GM13977 (cell line): Measurements from ENCODE around the gene SVOPL.

Source experiments
- DNase-seq: peaks from one replicate; pipeline ENCODE4 v3.0.0; 2012; ENCODE audit warnings: low spot score
- in situ Hi-C: fragments of 300-500 bp; cut with MboI; formaldehyde crosslinking; loops from one replicate; pipeline ENCODE4 v1.12.0; 2022; ENCODE audit warnings: low sequenced_read_pairs, low pct_unique_long_range_greater_than_20kb, mixed read lengths, inconsistent platforms; ENCODE audit not compliant: unreplicated experiment
- TF ChIP-seq, protein P1 (sequence below): IDR thresholded peaks from 2 replicates; pipeline ENCODE4 v1.5.1; 2012; ENCODE audit warnings: mild to moderate bottlenecking, control low read depth; ENCODE audit not compliant: insufficient read depth; ENCODE audit errors: extremely low read depth, missing control alignments

The SVOPL gene

DNA sequence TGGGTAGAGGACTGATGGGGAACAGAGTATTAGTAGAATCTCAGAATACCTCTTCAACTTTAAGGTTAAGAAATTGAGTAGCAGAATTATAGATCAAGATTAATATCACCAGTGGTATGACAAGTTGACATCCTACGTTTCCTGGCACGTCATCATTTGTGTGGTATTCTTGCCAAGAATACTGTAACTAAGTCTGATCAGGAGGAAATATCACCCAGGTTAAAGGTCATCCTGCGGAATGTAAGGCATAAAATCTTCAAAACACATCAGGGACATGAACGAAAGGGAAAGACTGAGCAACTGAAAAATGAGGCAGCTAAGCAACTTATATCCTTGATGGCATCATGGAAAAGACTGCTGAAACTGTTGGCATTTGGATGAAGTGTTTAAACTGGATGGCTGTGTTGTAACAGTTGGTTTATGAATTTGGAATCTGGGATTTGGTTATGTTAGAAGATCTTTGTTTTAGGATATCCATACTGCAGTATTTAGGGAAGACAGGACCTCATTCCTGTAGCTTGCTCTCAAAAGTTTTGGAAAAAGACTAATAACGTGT lies 155.0 kb downstream of the SVOPL start:
- DNase-seq, result no peak
- TF ChIP-seq, protein P1, sequence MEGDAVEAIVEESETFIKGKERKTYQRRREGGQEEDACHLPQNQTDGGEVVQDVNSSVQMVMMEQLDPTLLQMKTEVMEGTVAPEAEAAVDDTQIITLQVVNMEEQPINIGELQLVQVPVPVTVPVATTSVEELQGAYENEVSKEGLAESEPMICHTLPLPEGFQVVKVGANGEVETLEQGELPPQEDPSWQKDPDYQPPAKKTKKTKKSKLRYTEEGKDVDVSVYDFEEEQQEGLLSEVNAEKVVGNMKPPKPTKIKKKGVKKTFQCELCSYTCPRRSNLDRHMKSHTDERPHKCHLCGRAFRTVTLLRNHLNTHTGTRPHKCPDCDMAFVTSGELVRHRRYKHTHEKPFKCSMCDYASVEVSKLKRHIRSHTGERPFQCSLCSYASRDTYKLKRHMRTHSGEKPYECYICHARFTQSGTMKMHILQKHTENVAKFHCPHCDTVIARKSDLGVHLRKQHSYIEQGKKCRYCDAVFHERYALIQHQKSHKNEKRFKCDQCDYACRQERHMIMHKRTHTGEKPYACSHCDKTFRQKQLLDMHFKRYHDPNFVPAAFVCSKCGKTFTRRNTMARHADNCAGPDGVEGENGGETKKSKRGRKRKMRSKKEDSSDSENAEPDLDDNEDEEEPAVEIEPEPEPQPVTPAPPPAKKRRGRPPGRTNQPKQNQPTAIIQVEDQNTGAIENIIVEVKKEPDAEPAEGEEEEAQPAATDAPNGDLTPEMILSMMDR, result no peak
- in situ Hi-C loops, result no loop called here

DNA sequence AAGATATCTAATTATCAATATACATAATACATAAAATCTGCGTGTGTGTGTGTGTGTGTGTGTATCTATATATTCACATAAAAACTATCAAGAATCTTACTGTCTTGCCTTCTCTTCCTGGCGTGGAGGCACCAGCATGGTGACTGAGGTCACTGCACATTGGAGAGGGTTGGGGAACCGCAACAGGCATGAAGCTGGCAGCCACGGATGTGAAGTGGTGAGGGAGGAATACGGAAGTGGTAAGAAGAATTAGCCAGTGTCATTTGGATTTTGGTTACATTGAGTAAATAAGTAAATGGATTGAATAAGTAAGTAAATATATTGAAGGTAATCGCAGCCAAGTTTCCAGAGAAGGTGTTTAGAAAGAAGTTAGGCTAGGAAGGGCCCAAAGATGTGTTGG lies 156.0 kb downstream of the SVOPL start:
- no peak for DNase-seq
- TF ChIP-seq, protein P1, result no peak
- in situ Hi-C loops, result no loop called here
